ENCODE results near the gene N4BP2.

Gene N4BP2

DNA sequence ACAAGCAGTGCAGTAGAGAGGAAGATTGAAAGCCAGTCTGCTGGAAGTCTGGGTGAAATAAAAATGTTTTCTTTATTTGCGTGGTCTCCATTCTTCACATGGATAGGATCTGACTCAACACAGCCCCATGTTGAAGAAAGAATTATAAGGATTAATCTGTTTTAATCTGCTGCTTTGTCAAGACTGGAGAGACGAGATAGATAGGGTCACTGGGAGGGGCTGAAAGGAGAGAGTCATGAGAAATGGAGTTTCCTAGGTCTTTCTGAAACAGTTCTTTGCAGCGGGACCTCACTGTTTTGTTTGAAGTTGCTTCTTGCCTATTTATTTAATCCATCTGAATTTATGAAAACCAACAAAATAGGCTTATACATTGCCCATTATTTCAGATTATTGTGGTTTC lies 107.8 kb downstream of the N4BP2 start:
- no peak for DNase-seq

DNA sequence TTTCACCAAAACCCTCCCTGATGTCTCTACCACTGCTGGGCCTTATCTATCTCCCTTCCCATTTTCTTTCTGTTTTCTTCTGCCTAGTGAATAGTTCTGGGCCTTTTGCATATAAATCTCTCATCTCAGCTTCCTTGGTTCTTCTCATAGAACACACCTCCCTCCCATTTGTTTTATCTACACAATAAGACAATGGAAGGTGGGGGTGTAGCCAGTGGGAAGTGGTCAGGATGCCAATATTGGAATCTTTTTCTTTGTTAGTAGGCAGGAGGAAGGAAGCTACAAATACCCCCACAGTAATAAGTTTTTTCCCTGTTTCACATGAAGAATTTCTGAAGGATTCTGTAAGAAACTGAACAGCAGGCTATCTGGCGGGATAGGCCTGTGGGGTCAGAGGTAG lies 109.3 kb downstream of the N4BP2 start:
- no peak for DNase-seq

GRCh38 chr4:40168070-40168469 lies 111.4 kb downstream of the N4BP2 start:
- DNase-seq, result no peak

DNA sequence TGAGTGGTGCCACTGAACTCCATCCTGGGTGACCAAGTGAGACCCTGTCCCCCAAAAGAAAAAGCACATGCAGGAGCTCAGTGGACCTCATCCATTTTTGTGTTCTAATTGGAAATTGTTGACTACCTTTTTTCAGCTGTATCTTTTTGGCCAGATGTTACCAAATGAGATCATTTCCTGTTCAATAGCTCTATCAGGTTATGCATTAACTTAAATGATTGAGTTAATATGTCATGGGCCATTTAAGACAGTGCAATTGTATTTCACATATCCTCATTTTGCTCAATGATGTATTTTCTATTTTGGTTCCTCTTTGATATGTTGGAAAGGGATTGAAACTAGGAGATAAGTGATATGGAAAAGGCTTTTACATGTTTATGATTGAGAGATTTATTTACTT lies 113.9 kb downstream of the N4BP2 start:
- no peak for DNase-seq

- DNase-seq, result no peak
Observed at GRCh38 chr4:40173470-40173875, 116.8 kb downstream of the N4BP2 start.

- DNase-seq, result no peak
Observed at GRCh38 chr4:40176602-40177001, 120.0 kb downstream of the N4BP2 start.

DNA sequence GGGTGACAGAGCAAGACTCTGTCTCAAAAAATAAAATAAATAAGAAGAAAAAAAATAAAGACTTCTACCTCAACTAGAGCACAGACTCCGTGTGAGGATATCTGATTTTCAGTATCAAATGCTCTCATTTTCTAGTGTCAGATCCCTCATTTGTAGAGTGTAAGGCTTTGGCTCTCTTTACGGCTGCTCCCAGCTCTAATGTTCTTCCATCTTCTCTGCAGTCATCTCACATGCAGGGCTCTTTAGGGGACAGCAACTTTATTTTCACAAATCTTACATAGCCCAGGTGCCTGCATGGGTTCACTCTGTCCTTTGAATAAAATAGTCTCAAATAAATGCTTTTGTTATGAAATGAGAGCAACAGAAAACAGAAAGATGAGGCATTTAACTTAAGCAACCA lies 120.9 kb downstream of the N4BP2 start:
- DNase-seq, result no peak

DNA sequence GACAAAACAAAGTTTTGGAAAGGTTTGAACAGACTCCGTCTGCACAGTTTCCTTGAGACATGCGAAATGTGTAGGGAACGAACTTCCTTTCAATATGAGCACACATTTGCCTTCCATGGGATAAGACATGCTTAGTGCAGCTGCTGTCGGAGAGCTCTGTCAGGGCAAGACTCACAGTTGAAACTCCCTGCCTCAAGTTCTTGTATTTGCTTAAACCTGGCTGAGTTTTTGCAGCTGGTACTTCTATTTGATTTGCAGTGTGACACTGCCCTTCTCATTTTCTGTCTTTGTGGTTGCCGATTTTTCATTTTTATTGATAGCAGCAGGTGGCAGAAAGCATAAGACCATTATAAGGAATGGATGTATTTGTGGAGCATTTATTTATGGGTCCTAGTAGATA lies 122.0 kb downstream of the N4BP2 start:
- DNase-seq, result no peak

DNA sequence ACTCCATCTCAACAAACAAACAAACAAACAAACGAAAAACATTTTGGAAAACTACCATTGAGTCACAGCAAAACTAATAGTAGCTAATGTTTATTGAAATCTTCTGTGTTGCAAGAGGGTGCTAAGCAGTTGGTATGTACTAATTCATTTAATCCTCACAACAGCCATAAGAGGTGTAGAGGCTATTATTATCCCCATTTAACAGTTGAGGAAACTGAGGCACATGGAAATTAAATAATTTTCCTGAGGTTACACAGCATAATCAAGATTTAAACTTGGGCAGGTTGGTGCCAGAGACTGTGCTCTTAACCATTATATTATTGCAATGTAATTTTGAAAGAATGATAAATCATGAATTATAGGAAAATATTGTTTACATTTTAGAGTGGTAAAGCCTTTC lies 122.7 kb downstream of the N4BP2 start:
- DNase-seq, result no peak

- no peak for DNase-seq
Observed at GRCh38 chr4:40180356-40180755, 123.7 kb downstream of the N4BP2 start.

DNA sequence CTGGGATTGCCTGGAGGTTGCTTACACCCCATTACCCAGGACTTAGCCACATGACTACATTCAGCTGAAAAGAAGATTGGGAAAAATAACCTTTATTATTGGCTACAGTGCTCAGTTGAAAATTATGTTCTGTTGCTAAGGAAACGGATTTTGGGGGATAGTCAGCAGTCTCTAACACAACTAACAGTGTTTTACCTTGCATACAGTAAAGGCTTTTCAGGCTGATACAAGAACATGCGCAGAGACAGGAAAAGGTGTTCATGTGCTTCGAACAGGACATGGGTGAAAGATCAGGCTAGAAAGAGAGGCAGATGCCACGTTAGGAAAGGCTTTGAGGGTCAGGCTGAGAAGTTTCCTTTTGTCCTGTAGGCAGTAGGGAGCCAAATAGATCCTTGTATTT lies 125.4 kb downstream of the N4BP2 start:
- no peak for DNase-seq

GRCh38 chr4:40182954-40183353 lies 126.3 kb downstream of the N4BP2 start:
- no peak for DNase-seq

DNA sequence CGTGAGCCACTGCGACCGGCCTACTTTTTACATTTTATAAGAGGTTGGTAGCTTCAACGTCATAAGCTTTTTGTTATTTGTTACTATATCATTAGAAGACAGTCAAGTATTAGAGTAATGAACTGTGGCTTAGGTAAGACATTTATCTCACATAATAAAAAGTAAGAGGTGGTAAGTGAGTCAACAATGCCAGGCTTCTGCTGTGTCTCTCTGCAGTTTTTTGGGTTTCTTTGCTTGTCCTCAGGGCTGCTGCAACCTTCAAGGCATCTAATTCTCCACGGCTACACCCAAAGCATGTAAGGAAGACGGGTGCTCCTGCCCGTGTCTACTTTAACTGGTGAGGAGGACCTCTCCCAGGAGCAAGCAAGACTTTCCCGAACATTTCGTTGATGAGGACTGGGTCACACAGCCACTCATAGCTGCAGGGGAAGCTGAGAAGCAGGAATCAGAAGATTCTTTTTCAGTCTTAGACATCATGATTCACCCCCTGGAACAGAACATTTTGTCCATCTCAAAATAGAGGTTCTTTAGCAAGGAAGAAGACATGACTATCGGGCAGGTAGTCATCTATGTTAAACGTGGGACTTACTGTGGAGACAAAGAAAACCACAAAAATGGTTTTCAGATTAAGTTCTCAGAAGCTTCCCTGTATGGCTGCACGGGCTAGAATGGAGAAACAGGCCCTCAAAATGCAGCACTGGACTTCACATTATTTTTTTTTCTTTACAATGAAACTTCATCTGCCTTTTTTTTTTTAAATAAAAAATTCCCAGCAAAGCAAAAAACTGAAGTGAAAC lies 127.2 kb downstream of the N4BP2 start:
- no peak for DNase-seq

GRCh38 chr4:40185830-40186664 lies 129.4 kb downstream of the N4BP2 start:
- no peak for DNase-seq

DNA sequence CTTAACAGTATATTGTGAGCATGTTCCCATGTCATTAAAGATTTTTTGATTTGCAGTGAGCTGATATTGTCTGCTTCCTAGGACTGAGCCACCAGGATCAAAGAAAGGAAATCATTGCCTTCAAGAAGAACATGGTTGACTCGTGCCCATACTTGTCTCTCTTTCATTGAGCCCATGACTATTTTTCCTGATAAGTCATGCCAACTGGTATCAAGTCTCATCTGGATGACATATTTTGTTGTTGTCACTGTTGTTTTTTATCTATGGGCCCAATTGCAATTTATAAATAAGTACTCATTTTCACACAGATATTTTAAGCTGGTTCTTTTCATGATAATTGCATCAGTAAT lies 130.0 kb downstream of the N4BP2 start:
- no peak for DNase-seq

DNA sequence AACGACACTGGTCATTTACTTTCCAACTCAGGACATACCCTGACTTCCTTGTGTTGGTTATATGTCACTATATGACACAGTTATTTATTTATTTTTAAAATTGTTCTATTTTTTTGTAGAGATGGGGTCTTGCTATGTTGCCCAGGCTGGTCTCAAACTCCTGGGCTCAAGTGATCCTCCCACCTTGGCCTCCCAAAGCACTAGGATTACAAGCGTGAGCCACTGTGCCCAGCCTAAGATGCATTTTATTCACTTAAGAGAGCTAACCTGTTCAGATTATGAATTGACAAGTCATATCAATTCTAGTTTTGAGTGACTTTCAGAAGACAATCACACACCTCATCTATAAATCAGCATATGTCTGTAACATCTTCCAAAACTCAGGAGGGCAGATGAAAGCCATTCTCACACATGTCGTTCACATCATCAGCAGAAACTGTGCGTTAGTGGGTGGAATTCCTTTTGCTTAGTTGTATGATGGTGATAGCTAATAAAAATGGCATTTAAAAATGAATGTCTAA lies 130.8 kb downstream of the N4BP2 start:
- DNase-seq, result no peak

DNA sequence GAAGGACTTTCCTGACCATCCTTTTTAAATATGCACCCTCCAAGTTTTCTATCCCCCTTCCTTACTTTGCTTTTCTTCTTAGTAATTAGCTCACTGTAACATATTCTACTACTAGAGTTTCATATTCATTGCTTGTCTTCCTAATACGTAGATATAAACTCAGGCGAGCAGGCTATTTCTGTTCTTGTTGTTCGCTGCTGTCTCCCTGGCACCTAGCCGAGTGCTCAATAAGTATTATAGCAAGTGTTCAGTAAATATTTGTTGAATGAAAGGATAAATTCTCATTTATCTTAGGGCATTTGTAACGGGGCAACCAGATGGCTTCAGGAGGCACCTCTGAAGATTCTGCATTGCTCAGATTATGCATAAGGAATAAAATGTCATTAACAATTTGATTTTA lies 133.4 kb downstream of the N4BP2 start:
- DNase-seq, result no peak

DNA sequence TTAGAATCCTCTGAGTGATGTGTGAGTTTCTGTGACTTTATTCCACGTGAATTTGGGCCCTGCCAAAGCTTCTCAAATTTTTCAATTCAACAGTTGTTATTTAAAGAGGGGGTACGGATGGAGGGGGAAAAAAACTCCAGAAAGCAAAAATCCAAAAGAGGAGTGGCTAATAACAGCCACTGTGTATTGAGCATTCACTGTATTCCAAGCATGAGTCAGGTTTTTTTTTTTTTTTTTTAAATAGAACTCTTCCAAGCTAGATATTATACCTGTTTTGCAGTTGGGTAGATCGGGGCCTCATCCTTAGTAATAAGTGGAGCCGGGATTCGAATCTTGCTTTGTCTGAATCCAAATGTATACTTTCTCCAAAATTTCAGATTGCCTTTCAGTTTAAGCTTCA lies 133.8 kb downstream of the N4BP2 start:
- DNase-seq, result no peak

DNA sequence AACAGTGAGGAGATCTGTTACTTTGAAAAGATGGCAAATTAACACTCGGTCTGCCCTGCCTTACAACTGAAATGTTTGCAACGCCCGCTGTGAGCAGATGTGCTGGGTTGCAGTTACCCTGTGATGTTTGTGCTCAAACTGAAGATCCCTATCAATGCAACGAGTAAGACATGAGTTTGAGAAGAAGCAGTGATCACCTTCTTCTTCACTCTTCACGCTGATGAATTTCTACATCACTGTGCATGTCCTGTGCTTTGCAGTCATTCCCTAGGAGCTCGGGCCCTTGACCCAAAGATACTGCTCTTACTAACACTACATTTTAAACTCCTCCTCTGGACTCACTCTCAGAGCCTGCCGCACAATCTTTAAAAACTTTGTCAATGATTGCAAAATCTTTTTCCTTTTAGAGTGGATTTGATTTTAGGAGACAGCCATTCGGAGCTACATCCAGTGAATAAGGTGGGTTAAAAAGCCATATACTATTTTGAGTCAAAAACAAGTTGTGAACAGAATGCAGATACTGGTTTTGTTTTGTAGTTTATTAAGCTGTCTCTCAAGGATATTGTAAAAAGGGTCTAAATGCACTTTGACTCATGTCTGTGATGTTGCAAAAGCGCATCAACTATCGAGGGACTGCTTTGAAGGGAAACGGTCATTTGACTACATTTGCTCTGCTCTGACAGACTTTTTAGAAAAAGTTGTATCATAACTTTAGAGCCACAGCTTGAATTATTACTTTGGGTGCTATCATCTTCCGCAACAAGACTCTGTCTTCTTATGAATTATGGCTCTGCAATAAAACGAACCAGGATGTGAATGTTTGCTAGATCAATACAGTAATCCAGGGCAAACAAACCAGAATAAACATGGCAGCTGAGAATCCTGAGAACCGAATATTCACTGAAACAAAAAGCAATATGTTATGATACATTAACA lies 134.5 kb downstream of the N4BP2 start:
- DNase-seq, result no peak

GRCh38 chr4:40192114-40193015 lies 135.7 kb downstream of the N4BP2 start:
- DNase-seq, result no peak

GRCh38 chr4:40193016-40193571 lies 136.4 kb downstream of the N4BP2 start:
- peak; percentile 28 for DNase-seq

DNA sequence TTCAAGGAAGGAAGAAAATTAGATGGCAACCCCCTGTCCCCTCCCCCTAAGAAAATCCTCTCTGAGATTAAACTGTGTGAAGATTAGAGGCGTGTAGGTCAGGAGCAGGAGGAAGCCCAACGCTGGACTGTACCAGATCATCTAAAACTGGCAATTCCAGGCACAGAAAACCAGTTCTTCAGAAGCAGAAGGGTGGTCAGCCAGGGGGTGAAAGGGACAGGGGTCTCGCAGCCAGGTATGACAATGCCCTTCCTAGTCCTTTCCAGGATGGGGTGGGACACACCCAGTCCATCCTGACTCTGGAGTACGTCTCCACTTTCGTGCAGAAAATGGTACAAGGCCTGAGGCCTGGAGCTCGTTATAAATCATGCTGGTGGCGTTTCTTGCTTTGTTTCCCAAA lies 136.9 kb downstream of the N4BP2 start:
- DNase-seq, result no peak

Measured in activated CD8-positive, alpha-beta memory T cell treated with anti-CD3 and anti-CD28 coated beads, Interleukin-2, amount 50 U/mL, for 4 hours (primary cell).